HG02938 (cell line): Measurements from ENCODE around the gene HELZ.

Experiments used
- ATAC-seq: cut with Tn5 transposase; IDR thresholded peaks from one replicate; pipeline ENCODE4 v1.9.1; 2021; ENCODE audit warnings: mild to moderate bottlenecking, moderate library complexity; ENCODE audit not compliant: unreplicated experiment

HELZ gene

DNA sequence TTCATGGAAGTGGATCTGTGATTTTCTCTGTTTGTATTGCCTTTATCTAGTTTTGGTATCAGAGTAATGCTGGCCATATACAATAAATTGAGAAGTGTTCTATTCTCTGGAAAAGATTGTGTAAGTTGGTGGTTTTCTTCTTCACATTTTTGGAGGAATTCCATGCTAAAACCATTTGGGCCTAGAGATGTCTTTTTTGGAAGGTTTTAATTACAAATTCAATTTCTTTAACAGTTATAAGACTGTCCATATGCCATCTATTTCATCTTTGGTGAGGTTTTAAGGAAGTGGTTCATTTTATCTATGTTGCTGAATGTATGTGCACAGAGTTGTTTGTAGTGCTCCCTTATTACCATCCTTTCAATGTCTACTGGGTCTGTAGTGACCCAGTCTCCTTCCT lies 154.7 kb downstream of the HELZ start:
- no peak for ATAC-seq

DNA sequence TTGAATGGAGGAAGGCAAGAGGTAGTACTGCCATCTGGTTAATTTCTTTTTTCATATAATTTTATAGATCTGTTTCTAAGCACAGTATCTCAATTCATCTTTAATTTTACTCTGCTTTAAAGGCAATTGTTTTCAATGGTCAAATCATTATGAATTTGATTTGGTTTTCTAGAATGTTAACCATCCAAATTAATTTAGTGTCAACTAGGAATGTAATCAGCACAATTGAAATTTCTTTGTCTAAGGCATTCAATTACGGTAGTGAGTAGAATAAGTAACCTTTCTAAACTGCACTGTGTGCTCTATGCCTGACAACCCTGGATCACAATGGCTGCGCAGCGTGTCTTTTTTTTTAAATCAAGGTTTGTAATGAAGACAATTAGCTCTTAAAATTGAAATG lies 156.4 kb downstream of the HELZ start:
- ATAC-seq = no peak

DNA sequence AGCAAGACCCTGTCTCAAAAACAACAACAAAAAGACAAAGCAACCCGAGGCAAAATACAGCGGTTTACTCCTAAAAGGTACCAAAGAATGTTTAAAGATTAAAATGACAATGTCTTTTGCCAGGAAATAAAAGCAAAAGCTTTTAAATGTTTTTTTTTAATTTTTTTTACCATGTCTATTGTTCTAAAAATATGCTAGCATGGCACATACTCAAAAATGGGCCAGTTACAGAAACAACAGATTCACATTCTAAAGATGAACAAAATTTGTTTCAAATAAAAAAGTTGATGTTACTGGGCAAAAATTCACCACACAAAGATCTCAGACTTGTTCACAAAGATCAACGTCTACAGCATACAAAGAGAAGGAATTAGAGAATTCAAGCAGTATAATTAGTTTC lies 159.6 kb downstream of the HELZ start:
- ATAC-seq = no peak

DNA sequence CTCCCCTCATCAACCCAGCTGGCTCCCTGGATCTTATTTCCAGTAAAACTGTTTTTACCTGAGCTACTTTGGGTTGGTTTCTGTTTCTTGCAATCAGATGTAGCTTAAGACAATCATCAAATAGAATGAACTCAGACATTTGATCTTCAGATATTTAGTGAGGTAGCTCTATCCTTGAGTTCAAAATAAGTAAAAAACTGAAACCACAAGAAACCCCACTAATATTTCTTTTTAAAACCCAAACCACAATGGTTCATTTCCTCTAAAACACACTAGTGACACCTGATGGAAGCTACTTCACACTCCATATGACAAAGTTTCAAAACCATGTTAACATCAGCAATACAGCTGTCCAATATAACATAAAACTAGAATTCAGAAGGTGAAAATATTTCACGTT lies 162.9 kb downstream of the HELZ start:
- ATAC-seq = peak; percentile 85

DNA sequence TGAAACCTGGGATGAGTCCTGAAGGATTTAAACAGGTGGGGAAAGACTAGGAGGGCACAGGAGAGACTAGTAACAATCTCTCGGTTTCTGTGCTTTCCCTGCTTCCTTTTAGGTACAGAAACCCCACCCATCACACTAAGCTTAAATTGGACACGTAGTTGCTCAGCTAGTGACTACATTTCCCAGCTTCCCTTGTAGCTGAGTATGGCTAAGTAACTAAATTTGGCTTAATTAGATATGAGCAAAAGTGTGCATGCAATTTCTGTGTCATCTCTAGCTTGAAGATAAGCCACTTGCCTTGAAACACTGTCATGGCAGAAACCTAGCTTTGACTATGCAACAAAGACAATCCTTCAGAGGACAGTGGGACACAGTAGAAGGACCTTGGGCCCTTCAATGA lies 164.2 kb downstream of the HELZ start:
- no peak for ATAC-seq

DNA sequence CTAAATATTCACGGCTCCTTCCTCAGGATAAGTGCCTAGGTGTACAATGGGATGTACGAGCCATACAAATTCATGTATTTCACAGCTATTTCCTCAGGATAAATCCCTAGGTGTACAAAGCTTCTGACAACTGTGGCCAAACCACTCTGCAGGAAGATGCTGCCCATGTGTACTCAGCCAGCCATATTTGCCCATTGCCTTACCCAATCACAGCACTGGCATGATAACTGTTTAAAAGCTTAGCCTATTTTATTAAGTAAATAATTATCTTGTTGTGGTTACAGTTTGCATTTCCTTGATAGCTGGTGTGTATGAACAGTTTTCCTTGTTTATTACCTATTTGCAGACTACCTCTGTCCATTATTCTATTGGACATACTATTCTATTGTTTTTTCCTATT lies 165.5 kb downstream of the HELZ start:
- no peak for ATAC-seq

DNA sequence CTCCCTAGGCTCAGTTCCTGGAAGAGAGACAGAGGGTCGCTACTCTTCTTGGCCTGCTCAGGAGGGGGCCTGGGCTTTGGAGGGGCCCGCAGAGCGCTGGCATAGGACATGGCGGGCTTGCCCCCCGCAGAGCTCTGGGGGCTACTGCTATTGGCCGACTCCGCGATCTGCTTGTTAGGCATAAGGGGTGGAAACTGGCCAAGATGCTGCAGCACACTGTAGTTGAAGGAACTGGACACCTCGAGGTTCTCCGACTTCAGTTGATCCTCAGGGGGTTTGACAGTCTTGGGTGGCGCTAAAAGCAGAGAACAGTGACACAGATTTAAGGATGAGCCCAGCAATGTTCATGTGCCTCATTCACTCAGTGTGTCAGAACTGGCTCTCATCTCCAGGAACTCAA lies 166.7 kb downstream of the HELZ start:
- ATAC-seq = no peak

DNA sequence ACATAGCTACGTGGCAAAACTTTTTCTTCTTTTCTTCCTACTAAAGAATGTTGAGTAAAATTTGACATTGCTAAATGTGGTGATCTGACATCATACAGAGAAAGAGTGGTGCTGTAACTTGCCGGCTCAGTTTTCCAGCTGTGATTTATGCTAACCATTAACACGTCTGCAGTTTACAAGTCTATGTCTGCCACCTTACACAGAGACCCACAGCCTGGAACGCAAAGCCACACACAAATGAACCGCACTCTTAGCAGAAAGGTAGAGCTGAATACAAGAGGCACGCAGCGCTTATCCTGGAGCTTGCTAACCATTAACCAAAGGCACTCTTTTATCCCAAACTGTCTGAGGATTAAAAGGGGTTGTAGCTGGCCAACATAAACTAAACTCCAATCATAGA lies 168.7 kb downstream of the HELZ start:
- ATAC-seq = no peak

DNA sequence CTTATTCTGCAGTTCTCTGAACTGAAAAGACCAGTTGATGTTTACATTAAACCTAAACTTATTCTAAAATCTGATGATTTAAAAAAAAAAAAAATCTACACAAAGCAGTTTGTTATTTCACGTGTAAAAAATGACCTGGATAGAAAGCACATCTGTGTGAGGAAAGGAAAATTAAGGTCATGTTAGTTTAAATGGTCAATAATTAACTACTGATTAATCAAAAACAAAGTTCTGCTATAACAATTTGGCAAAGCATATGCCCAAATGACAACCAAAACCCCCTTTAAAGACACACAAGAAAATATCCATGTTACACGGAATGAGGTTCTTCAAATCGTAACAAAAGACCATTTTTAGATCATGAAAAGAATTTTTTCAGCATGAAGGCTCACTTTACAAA lies 170.2 kb downstream of the HELZ start:
- ATAC-seq = no peak

DNA sequence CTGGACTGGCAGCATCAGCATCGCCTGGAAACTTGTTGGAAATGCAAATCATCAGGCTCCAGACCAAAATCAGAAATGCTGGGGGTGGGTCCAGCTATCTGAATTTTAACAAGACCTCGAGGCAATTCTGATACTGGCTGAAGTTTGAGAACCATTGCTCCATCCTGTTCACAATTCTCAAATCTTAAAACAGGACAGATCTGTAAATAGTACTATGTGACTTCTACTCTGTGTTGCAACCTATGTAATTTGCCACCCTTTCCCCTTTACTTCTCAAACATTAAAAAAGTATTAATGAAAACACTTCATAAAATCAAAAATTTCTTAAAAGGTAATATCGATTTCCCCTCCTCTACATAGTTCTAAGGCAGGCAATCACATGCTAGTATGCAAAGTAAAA lies 172.1 kb downstream of the HELZ start:
- ATAC-seq = no peak

DNA sequence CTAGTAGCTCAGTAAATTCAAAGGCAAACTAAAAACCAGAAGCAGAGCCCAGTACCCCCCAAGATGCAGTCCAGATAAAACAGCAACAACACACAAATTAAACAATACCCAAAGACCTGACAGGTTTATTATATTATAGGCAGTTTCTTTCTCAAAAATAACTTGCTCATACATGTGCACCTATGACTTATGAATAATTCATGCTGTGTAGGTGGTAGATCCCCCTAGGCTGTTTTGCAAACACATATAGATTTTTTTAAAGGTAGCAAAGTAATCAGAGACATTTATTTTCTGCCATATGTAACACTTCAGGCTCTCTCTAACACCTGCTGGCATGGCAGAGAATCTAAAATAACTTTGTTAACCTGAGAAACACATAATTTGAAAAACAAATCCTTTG lies 173.4 kb downstream of the HELZ start:
- no peak for ATAC-seq

DNA sequence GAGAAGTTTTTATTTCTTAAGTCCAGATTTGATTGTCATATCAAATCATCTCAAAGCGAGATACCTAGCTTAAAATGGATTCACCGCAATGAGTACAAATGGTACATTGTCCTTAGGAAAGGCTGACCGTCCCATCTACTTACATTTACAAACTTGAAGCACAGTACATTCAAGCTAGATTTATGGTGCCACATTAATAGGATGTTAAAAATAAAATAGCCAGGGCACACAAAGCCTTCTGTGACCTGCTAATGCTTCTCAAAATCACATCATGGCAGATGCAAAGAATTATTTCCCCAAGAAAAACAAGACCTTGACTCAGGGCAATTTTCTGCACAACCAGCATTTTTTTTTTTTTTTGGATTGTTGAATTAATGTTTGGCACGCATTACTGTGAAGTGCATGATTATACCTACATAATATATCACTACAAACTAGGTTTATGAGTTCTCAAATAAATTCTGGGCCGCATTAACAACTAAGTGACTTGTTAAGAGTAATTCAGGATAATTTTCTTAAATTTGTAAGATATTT lies 175.3 kb downstream of the HELZ start:
- ATAC-seq = no peak

DNA sequence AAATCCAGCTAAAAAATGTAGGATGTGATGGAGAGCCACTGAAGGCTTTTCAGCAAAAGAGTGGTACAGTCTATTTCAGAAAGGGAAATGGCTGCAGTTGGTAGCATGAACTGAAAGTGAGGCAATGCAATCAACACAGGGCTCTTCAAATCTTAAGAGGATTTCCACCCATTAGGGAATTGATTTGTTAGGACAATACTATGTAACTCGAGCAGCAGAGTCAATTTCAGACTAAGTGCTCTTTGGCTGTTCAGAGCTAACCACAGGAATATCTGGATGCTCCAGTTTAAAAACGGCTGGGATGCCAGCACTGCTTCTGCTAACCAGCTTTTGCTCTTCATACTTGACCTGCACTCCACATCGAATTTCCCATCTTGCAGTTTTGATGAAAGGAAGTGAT lies 176.0 kb downstream of the HELZ start:
- no peak for ATAC-seq

DNA sequence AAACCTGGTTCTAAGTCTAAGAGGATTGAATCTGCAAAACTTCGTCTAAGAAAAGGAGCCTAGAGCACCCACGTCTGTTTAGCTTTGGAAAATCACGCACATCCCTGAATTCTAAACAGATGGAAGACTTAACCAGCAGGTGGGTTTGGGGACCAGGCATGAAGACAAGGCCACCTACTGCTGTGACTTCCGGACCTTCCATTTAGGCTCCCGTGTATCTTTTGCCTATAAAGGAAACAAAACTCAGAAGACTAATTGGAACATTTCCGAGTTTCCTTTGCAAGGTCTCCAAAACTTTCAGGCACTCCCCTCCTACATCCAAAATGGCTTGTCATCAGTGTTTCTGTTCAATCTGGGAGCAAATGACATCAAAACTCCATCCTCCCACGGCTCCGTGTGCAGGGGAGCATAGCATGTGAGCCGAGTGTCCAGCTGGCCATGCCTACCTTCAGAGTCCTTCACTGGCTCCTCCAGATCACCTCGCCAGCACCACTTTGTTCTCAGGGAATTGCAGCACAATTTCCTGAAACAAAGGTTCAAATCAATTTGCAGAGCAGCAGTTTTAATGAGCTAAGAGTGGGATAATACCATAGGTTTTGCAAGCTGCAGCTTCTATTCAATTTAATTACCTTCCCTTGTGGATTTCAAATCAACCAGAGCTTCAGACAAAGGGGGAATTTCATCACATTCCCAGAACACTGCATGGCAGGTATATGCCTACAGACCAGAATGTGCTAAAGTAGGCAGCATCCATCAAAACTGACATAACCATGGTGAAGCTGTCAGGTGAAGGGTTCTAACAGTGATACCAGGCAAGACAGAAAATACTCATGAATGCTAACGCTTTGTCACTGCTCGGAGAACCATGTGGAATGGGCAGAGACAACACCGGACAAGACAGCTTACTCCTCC lies 177.2 kb downstream of the HELZ start:
- ATAC-seq = no peak

DNA sequence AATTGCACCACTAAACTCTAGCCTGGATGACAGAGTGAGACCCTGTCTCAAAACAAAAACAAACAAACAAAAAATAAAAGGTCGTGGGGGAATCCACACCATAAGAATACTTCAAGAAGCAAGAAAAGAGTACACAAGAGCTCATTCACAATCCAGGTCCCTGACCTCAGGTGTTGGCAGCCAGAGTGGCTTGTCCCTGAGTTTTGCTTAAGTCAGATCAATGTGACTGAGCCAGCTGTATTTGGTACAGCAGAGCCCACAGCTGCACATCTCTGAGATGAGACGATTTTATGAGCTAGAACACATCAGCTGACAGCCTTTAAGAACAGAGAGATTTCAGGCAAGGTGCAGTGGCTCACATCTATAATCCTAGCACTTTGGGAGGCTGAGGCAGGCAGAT lies 178.3 kb downstream of the HELZ start:
- ATAC-seq = no peak

DNA sequence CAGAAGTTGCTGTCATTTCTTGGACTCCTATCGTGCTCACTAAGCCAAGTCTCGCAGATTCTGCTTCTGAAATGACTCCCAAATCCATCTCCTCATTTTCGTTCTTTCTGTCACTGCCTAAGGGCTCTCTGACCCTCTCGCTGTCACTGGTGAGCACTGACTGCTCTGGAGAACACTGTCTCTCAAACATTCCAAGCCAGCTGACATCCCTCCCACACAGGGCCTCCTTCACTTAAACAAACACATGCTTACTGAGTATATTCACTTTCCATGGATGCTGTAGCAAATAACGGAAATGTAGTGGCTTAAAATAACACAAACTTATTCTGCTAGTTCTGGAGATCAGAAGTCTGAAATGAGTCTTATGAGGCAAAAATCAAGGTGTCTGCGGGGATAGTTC lies 181.9 kb downstream of the HELZ start:
- ATAC-seq = no peak

DNA sequence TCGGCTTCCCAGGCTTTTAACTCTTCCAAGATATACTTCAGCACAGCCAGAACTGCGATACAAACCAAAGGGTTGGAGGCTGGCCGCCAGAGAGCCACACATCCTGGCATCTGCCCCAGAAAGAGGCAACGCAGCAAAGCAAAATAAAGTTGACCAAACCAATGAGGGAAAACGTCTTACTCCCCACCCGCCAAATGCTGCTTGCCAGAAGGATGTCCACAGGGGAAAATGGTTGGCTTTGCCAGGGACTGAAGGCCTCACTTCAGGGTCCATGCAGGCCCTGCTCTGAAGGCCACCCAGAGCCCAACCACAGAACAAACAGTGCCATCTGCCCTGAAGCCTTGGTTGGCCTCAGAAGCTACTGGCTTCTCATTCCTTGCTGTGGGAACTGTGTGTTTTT lies 185.6 kb downstream of the HELZ start:
- no peak for ATAC-seq

DNA sequence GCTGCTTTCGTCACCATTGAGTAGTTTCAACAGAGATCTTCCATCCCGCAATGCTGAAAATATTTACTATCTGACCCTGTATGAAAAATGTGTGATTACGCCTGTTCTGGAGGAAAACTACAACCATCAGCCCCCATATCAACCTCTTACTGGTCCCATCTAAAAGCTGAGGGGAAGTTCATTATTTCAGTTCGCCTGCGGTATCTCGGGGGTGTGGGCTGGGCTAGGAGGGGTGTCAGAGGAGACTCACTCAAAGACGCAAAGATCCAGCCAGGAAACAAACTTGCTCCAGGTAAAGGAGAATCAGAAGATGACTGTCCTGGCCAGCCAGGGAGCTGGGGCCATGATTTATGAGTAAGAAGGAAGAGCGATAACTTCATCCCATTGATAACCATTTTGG lies 187.0 kb downstream of the HELZ start:
- no peak for ATAC-seq

DNA sequence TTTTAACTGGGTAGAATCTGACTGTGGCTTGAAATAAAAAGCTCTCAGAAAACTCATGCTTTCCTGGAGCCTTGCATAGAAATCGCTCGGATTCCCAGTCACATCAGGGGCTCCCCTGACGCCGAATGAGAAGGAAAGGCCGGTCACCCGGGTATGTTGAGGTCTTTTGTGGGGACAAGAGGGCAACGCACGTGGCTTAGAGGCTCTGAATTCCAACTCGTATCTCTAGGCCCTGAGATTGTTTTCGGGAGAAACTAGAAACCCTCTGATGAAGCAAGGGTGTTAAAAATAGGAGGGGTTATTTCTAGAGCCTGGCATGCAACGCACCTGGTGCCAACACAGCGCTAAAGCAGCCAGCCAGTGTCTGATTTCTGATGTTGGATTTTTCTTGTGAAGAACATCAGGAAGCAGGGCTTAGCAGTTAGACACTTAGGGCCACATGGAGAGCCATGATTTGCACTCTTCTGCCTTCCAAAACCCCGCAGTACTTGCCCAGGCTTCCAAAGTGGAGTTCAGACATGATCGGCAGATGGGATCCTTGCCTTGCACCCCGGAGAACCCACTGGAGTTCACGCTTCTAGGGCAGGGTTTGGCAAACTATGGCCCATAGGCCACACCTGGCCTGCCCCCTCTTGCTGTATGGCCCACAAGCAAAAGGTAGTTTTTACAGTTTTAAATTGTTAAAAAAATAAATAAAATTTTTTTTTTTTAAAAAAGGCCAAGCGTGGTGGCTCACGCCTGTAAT lies 188.1 kb downstream of the HELZ start:
- no peak for ATAC-seq

DNA sequence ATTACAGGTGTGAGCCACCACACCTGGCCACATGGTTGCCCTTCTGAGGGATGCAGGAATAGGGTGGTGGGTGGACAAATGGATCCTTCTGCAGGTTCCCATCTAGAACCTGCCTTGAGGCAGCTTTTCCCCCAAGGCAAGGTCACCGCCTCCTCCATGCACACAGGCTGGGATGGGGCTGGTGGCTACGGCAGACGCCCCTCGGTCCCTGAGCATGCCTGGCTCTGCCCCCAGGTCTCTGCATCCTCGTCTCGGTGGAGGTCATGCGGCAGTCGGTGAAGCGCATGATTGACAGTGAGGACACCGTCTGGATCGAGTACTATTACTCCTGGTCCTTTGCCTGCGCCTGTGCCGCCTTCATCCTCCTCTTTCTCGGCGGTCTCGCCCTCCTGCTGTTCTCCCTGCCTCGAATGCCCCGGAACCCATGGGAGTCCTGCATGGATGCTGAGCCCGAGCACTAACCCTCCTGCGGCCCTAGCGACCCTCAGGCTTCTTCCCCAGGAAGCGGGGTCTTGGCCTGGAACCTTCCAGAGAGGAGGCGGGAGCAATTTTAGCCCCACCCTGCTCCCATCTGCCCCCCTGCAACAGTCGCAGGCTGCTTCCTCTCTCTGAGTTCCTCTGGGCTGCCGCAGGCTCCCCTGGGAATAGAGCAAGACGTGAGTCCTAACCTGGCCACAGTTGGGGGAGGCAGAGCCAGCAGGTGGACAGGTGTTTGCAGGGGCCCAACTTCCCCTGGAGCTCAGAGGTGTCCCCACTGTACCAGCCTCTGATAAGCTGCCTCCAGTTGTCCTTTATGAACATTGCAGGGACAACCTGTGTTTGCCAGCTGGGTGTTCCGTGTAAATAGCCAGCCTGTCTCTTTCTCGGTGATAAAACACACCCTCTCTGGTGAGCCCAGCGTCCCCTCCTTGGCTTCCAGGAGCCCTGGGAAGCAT lies 188.9 kb downstream of the HELZ start:
- ATAC-seq = no peak

DNA sequence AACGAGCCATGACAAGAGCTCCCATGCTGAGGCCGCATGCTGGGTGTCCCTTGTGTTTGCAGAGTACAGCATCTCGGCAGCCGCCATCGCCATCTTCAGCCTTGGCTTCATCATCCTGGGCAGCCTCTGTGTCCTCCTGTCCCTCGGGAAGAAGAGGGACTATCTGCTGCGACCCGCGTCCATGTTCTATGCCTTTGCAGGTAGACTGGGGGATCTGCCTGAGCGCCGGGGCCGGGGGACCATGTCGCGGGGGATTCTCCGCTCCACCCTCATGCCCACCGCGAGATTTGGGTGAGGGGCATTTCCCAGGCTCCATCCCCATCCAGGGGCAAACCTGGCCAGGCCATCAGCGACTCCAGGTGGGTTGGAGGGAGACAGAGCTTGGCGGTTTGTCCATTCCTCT lies 190.0 kb downstream of the HELZ start:
- no peak for ATAC-seq
